ENCODE data around the gene NUMA1. TPM values are rescaled to one million over a fixed set of nuclear protein-coding genes. Genes with fewer than 3 reads are reported as not detected.

Gene NUMA1
- total RNA-seq, 1 donor from 2014 or later: 177 TPM

DNA sequence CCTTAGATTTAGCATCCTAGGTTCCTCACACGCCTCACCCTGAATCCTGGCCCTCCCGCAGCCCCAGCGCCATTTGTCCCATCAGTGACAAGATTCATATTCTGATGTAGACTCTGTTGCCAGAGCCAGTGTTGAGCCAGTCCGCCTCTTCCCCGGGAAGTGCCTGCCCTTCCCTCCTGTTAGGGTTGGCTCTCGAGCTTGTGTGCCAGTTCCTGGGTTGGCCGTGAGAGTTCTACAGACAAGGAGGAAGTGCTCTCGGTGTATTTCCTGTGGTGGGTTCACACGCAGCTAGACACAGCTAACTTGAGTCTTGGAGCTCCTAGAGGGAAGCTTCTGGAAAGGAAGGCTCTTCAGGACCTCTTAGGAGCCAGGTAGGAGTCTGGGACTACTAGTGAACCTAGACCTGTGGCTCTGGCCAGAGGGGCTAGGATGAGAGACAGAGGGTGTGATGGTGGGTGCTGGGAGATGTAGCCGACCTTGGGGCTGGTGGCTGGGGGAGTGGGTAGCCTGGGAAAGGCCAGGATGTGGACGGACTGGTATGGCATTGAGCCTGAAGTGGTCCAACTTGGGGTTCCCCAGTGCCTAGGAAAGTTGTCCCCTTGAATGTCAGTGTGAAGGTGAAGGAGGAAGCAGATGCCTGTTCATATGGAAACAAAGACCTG, 81.6 kb downstream of the NUMA1 start, which contains the start of gene IL18BP:
Gene IL18BP (plus strand): TSS at position 261 of the 662 bp plus-strand sequence. CDS start 1,076 bp downstream, outside the sequence.
- Histone ChIP-seq H3K27ac (ENCODE audit: low read depth, low read length) (peak within 1 kb of the TSS; percentile 76), H3K4me1 (ENCODE audit: control insufficient read depth in 3 of 3, insufficient read depth in 3 of 3, low read length in 3 of 3) (peaks cover 20 to 46% (median 23%) of the 10 kb centered on the region in 3 donors), H3K9ac (ENCODE audit: low read depth in 1 of 3, low read length in 3 of 3) (peak within 1 kb of the TSS in 2 of 3 donors; percentile 45 to 55), H3K27me3 (ENCODE audit: control insufficient read depth in 3 of 3, insufficient read depth in 3 of 3, low read length in 3 of 3) (no peaks in the 10 kb centered on the region), H3K4me3 (ENCODE audit: low read length in 3 of 3) (peak within 1 kb of the TSS; percentile 45 to 49 (median 48)), H3K9me3 (ENCODE audit: control insufficient read depth in 3 of 3, low read length in 3 of 3) (no peaks in the 10 kb centered on the region), H3K36me3 (ENCODE audit: control insufficient read depth in 3 of 3, insufficient read depth in 3 of 3, low read length in 3 of 3) (peaks cover 33 to 38% (median 34%) of the 10 kb centered on the region in 3 donors)

DNA sequence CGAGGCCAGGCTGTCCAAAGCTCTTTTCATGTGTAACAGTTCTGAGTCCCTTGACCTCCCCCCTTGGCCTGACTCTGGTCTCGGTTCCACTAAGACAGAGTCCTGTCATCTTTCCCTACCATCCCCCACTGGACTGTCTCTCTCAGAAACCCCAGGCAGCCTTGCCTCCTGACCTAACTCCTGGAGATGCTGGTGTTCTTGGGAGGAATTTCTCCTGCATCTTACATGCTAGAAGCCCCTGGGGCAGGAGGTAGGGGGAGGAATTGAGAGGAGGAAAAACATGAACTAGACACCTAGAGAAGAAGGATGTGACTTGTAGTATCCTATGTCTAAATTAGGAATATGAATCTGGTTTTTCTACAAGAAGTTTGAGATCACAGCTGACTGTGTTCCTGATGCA, 82.3 kb downstream of the NUMA1 start:
- H3K4me1 ChIP-seq (ENCODE audit: control insufficient read depth in 3 of 3, insufficient read depth in 3 of 3, low read length in 3 of 3): peaks cover 20 to 46% (median 23%) of the 10 kb centered on the region in 3 donors

DNA sequence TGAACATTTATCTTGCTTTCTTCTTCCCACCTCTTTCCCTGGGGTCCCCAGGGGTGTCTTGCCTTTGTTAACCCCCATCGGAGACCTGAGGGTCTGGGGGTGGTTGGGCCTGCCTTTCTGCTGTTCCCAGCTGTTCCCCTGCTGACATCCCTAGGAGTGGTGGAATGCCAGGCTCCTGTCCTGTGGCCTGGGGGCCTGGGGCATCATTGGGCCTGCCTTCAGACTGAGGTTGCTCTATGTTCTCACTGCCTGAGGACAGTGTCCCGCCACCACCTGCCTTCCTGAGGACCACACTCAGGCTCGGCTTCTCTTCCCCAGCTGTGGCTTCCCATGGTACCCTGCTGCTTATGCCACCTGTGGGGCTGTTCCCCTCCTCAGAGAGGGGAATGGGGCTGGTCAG, 82.7 kb downstream of the NUMA1 start:
- peaks cover 20 to 46% (median 23%) of the 10 kb centered on the region in 3 donors for H3K4me1 ChIP-seq (ENCODE audit: control insufficient read depth in 3 of 3, insufficient read depth in 3 of 3, low read length in 3 of 3)
- no peaks in the 10 kb centered on the region for H3K9me3 ChIP-seq (ENCODE audit: control insufficient read depth in 3 of 3, low read length in 3 of 3)
- no peak overlapping the region for H3K27ac ChIP-seq (ENCODE audit: low read depth, low read length)
- H3K9ac ChIP-seq (ENCODE audit: low read depth in 1 of 3, low read length in 3 of 3): no peak overlapping the region
- H3K27me3 ChIP-seq (ENCODE audit: control insufficient read depth in 3 of 3, insufficient read depth in 3 of 3, low read length in 3 of 3): no peaks in the 10 kb centered on the region
- no peak overlapping the region for H3K4me3 ChIP-seq (ENCODE audit: low read length in 3 of 3)
- peaks cover 23 to 26% (median 23%) of the 10 kb centered on the region in 3 donors for H3K36me3 ChIP-seq (ENCODE audit: control insufficient read depth in 3 of 3, insufficient read depth in 3 of 3, low read length in 3 of 3)

More for the DNA sequence above, 82.3 kb downstream of the NUMA1 start:
- H3K9me3 ChIP-seq (ENCODE audit: control insufficient read depth in 3 of 3, low read length in 3 of 3): no peaks in the 10 kb centered on the region
- no peak overlapping the region for H3K4me3 ChIP-seq (ENCODE audit: low read length in 3 of 3)
- no peak overlapping the region for H3K9ac ChIP-seq (ENCODE audit: low read depth in 1 of 3, low read length in 3 of 3)
- no peaks in the 10 kb centered on the region for H3K27me3 ChIP-seq (ENCODE audit: control insufficient read depth in 3 of 3, insufficient read depth in 3 of 3, low read length in 3 of 3)
- H3K27ac ChIP-seq (ENCODE audit: low read depth, low read length): no peak overlapping the region
- peaks cover 26 to 31% (median 27%) of the 10 kb centered on the region in 3 donors for H3K36me3 ChIP-seq (ENCODE audit: control insufficient read depth in 3 of 3, insufficient read depth in 3 of 3, low read length in 3 of 3)

DNA sequence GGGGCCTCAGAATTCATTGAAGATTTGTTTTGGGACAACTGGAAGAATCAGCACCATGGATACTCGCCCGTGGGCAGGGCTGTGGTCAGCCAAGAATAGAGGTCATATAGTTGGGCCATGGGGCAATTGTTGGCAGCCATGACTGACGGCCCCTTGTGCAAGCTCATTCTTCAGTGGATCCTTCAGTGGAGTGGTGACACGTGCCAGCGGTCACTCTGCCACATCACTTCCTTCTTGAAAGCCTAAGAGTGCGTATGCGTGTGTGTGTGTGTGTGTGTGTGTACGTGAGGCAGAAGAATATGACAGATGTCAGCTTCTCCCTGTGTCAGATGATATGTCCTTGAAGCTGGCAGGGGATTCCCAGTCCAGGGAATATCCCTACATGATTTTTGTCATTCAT, 83.4 kb downstream of the NUMA1 start:
- H3K27me3 ChIP-seq (ENCODE audit: control insufficient read depth in 3 of 3, insufficient read depth in 3 of 3, low read length in 3 of 3): no peaks in the 10 kb centered on the region
- H3K4me3 ChIP-seq (ENCODE audit: low read length in 3 of 3): no peak overlapping the region
- H3K9ac ChIP-seq (ENCODE audit: low read depth in 1 of 3, low read length in 3 of 3): no peak overlapping the region
- no peaks in the 10 kb centered on the region for H3K9me3 ChIP-seq (ENCODE audit: control insufficient read depth in 3 of 3, low read length in 3 of 3)
- peaks cover 16 to 20% (median 17%) of the 10 kb centered on the region in 3 donors for H3K36me3 ChIP-seq (ENCODE audit: control insufficient read depth in 3 of 3, insufficient read depth in 3 of 3, low read length in 3 of 3)
- H3K4me1 ChIP-seq (ENCODE audit: control insufficient read depth in 3 of 3, insufficient read depth in 3 of 3, low read length in 3 of 3): peaks cover 20 to 46% (median 23%) of the 10 kb centered on the region in 3 donors
- no peak overlapping the region for H3K27ac ChIP-seq (ENCODE audit: low read depth, low read length)

DNA sequence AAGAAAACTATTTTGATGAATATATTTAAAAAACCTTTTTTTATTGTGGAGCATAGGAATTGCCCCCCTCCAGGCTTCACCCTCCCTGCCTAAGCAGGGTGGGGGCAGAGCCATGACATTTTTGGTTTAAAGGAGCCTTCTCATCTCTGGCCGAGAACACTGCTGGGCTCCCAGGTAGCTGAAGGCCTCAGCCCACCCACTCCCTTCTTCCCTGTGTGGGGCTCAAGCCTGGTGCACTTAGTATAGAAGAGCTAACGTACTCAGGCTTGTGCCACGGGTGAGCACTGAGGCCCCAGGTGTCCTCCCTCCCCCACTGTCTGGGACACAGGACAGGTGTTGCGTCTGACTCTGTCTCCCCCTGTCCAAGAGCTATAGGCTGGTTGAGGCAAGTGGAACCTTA, 83.8 kb downstream of the NUMA1 start:
- peaks cover 12 to 16% (median 14%) of the 10 kb centered on the region in 3 donors for H3K36me3 ChIP-seq (ENCODE audit: control insufficient read depth in 3 of 3, insufficient read depth in 3 of 3, low read length in 3 of 3)
- H3K27me3 ChIP-seq (ENCODE audit: control insufficient read depth in 3 of 3, insufficient read depth in 3 of 3, low read length in 3 of 3): no peaks in the 10 kb centered on the region
- H3K4me1 ChIP-seq (ENCODE audit: control insufficient read depth in 3 of 3, insufficient read depth in 3 of 3, low read length in 3 of 3): peaks cover 20 to 46% (median 23%) of the 10 kb centered on the region in 3 donors
- no peak overlapping the region for H3K9ac ChIP-seq (ENCODE audit: low read depth in 1 of 3, low read length in 3 of 3)
- H3K9me3 ChIP-seq (ENCODE audit: control insufficient read depth in 3 of 3, low read length in 3 of 3): no peaks in the 10 kb centered on the region
- no peak overlapping the region for H3K27ac ChIP-seq (ENCODE audit: low read depth, low read length)
- no peak overlapping the region for H3K4me3 ChIP-seq (ENCODE audit: low read length in 3 of 3)

DNA sequence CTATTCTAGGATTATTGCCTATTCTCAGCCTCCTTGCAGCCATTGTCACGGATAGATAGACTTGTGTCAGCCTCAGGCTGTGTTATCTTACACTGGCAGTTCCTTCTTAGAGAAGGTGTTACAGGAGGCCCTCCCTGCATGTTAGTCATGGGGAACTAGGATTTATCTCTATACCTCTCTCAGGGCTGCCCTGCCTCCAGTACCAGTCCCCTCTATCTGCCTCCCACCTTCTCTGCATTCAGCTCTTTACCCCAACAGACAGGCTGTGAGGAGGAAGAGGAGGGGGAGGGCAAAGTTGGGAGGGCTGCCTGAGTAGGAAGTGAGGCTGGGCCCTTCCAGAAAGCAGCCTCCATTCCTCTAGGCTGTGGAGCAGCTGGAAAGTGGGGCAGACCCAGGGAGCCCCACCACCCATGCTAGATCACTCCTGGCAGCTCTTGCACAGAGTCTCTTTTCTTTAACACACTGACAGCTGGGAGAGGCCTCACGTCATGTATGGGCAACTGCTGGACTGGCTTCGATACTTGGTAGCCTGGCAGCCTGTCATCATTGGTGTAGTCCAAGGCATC, 84.5 kb downstream of the NUMA1 start:
- H3K4me1 ChIP-seq (ENCODE audit: control insufficient read depth in 3 of 3, insufficient read depth in 3 of 3, low read length in 3 of 3): peaks cover 20 to 43% (median 21%) of the 10 kb centered on the region in 3 donors
- H3K36me3 ChIP-seq (ENCODE audit: control insufficient read depth in 3 of 3, insufficient read depth in 3 of 3, low read length in 3 of 3): peaks cover 7 to 13% (median 7%) of the 10 kb centered on the region in 3 donors
- H3K4me3 ChIP-seq (ENCODE audit: low read length in 3 of 3): no peak overlapping the region
- H3K9me3 ChIP-seq (ENCODE audit: control insufficient read depth in 3 of 3, low read length in 3 of 3): no peaks in the 10 kb centered on the region
- no peak overlapping the region for H3K9ac ChIP-seq (ENCODE audit: low read depth in 1 of 3, low read length in 3 of 3)
- H3K27ac ChIP-seq (ENCODE audit: low read depth, low read length): no peak overlapping the region
- no peaks in the 10 kb centered on the region for H3K27me3 ChIP-seq (ENCODE audit: control insufficient read depth in 3 of 3, insufficient read depth in 3 of 3, low read length in 3 of 3)

DNA sequence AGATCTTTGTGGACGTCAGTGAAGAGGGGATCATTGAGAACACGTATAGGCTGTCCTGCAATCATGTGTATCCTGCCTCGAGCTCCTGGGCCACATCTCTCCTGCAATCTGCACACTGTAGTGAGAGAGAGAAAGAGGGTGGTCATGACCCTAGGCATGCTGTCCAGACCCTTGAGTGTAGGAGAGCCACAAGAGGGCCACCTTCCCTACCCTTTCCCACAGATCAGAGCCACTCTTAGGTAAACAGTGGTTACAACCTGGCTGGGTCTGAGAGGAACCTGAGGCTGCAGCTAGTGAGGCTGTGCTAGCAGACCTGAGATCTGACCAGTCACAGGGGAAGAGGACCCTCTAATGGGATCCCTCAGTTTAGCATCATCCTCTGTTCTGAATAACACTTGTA, 85.6 kb downstream of the NUMA1 start:
- Histone ChIP-seq H3K27me3 (ENCODE audit: control insufficient read depth in 3 of 3, insufficient read depth in 3 of 3, low read length in 3 of 3) (no peaks in the 10 kb centered on the region), H3K9me3 (ENCODE audit: control insufficient read depth in 3 of 3, low read length in 3 of 3) (no peaks in the 10 kb centered on the region), H3K4me1 (ENCODE audit: control insufficient read depth in 3 of 3, insufficient read depth in 3 of 3, low read length in 3 of 3) (peaks cover 13 to 33% (median 14%) of the 10 kb centered on the region in 3 donors), H3K9ac (ENCODE audit: low read depth in 1 of 3, low read length in 3 of 3) (no peak overlapping the region), H3K4me3 (ENCODE audit: low read length in 3 of 3) (no peak overlapping the region), H3K27ac (ENCODE audit: low read depth, low read length) (no peak overlapping the region), H3K36me3 (ENCODE audit: control insufficient read depth in 3 of 3, insufficient read depth in 3 of 3, low read length in 3 of 3) (peaks cover 7 to 17% (median 8%) of the 10 kb centered on the region in 3 donors)

DNA sequence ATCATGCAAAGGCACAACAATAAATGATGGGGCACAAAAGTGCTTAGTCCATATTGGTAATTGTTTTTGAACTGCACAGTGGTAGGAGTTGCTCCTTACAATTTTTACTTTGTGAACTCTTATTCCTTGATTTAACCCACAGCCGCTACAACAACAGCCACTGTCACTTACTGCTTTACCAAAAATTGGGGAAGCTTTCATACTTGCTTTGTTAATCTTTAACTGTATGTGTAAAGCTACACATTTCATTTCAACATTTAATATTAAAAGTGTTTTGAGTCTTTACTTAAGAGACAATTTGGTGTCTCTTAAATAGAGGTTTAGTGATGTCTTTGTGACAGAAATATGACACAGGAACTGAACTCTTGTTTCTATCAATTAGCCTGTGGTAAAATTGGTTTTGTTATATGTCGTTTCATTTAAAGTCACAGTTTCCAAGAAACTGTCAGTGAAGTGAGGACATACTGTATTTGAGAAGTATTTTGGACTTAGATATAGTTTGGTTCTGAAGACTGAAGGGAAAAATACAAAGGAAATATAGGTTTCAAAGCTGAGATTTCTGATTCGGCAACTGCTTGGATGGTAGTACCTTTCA, 88.1 kb downstream of the NUMA1 start:
- no peak overlapping the region for H3K27ac ChIP-seq (ENCODE audit: low read depth, low read length)
- no peak overlapping the region for H3K9ac ChIP-seq (ENCODE audit: low read depth in 1 of 3, low read length in 3 of 3)
- H3K4me1 ChIP-seq (ENCODE audit: control insufficient read depth in 3 of 3, insufficient read depth in 3 of 3, low read length in 3 of 3): peaks cover 5 to 15% (median 7%) of the 10 kb centered on the region in 3 donors
- no peak overlapping the region for H3K4me3 ChIP-seq (ENCODE audit: low read length in 3 of 3)
- H3K9me3 ChIP-seq (ENCODE audit: control insufficient read depth in 3 of 3, low read length in 3 of 3): no peaks in the 10 kb centered on the region
- H3K27me3 ChIP-seq (ENCODE audit: control insufficient read depth in 3 of 3, insufficient read depth in 3 of 3, low read length in 3 of 3): no peaks in the 10 kb centered on the region
- H3K36me3 ChIP-seq (ENCODE audit: control insufficient read depth in 3 of 3, insufficient read depth in 3 of 3, low read length in 3 of 3): peaks cover 5 to 16% (median 8%) of the 10 kb centered on the region in 3 donors

DNA sequence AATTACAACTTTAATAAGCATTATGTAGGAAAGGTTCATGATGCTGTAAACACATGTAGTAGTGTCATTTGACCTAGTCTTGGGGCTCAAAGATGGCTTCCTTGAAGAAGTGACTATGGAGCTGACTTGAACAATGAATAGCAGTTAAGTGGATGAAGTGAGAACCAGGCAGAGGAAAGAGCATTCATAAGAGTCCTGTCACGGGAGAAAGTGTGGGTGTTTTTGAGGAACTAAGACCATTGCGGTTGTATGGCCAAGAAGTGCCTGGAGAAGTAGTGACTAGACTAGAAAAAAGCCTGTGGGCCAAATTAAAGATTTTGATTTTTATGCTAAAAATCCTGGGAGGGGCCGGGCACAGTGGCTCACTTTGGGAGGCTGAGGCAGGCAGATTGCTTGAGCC, 88.8 kb downstream of the NUMA1 start:
- no peaks in the 10 kb centered on the region for H3K9me3 ChIP-seq (ENCODE audit: control insufficient read depth in 3 of 3, low read length in 3 of 3)
- no peaks in the 10 kb centered on the region for H3K27me3 ChIP-seq (ENCODE audit: control insufficient read depth in 3 of 3, insufficient read depth in 3 of 3, low read length in 3 of 3)
- no peak overlapping the region for H3K4me3 ChIP-seq (ENCODE audit: low read length in 3 of 3)
- peaks cover 0 to 7% (median 7%) of the 10 kb centered on the region in 3 donors for H3K4me1 ChIP-seq (ENCODE audit: control insufficient read depth in 3 of 3, insufficient read depth in 3 of 3, low read length in 3 of 3)
- peaks cover 3 to 19% (median 8%) of the 10 kb centered on the region in 3 donors for H3K36me3 ChIP-seq (ENCODE audit: control insufficient read depth in 3 of 3, insufficient read depth in 3 of 3, low read length in 3 of 3)
- H3K27ac ChIP-seq (ENCODE audit: low read depth, low read length): no peak overlapping the region
- H3K9ac ChIP-seq (ENCODE audit: low read depth in 1 of 3, low read length in 3 of 3): no peak overlapping the region

DNA sequence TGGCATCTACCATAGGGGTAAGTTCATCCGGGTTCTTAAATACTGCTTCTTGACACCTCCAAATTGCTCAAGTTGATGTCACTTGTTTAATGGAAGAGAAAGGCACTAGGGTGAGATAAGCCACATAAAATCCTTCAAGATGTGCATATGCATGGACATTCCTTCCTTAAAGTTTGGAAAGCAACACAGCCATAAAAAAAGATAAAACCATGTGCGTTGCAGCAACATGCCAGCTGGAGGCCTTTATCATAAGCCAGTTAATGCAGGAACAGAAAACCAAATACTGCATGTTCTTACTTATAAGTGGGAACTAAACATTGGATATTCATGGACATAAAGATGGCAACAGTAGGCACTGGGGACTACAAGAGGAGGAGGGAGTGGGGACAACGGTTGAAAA, 89.6 kb downstream of the NUMA1 start:
- Histone ChIP-seq H3K4me1 (ENCODE audit: control insufficient read depth in 3 of 3, insufficient read depth in 3 of 3, low read length in 3 of 3) (peaks cover 0 to 7% (median 7%) of the 10 kb centered on the region in 3 donors), H3K27me3 (ENCODE audit: control insufficient read depth in 3 of 3, insufficient read depth in 3 of 3, low read length in 3 of 3) (no peaks in the 10 kb centered on the region), H3K36me3 (ENCODE audit: control insufficient read depth in 3 of 3, insufficient read depth in 3 of 3, low read length in 3 of 3) (peaks cover 3 to 18% (median 9%) of the 10 kb centered on the region in 3 donors), H3K27ac (ENCODE audit: low read depth, low read length) (no peak overlapping the region), H3K4me3 (ENCODE audit: low read length in 3 of 3) (no peak overlapping the region), H3K9ac (ENCODE audit: low read depth in 1 of 3, low read length in 3 of 3) (no peak overlapping the region), H3K9me3 (ENCODE audit: control insufficient read depth in 3 of 3, low read length in 3 of 3) (no peaks in the 10 kb centered on the region)

All from skeletal muscle tissue (tissue), 4 donors.